ENCODE data around the gene HSD17B11.

- no peak for TF ChIP-seq POLR2A (IDR thresholded peaks at IDR 0.05)
- no peak for TF ChIP-seq CTCF (IDR thresholded peaks at IDR 0.05)
Measured at GRCh38 chr4:87342872-87343271, 48.1 kb downstream of the HSD17B11 start.
